ACHN (cell line): ENCODE results near the gene CBFB.
A peak's percentile ranks its signal among the peaks of the same experiment; 100 is the strongest.

Source experiments
- DNase-seq: peaks from one replicate; pipeline ENCODE4 v3.0.0-alpha.2; 2015
- in situ Hi-C: cut with HindIII; loops from 2 replicates; pipeline ENCODE4 v1.10.0; 2017; ENCODE audit warnings: low sequenced_read_pairs, low pct_ligation_motif_present, low pct_unique_long_range_greater_than_20kb

The CBFB gene

GRCh38 chr16:67082891-67083290 lies 53.9 kb downstream of the CBFB start:
- in situ Hi-C loops: no loop called here
- no peak for DNase-seq

GRCh38 chr16:67084345-67085028 lies 55.5 kb downstream of the CBFB start:
- in situ Hi-C loops: no loop called here
- no peak for DNase-seq

GRCh38 chr16:67086822-67087221 lies 57.9 kb downstream of the CBFB start:
- in situ Hi-C loops: no loop called here
- DNase-seq: no peak

- no peak for DNase-seq
- in situ Hi-C loops: no loop called here
These were observed 58.3 kb downstream of the CBFB start for GRCh38 chr16:67087291-67087690.

GRCh38 chr16:67087803-67088202 lies 58.9 kb downstream of the CBFB start:
- in situ Hi-C loops: no loop called here
- no peak for DNase-seq

GRCh38 chr16:67088551-67088950 lies 59.6 kb downstream of the CBFB start:
- no peak for DNase-seq
- in situ Hi-C loops: no loop called here

GRCh38 chr16:67089101-67089500 lies 60.2 kb downstream of the CBFB start:
- in situ Hi-C loops: no loop called here
- no peak for DNase-seq

- in situ Hi-C loops: no loop called here
- DNase-seq: no peak
These were observed 63.1 kb downstream of the CBFB start for GRCh38 chr16:67091906-67092566.

GRCh38 chr16:67093098-67093726 lies 64.3 kb downstream of the CBFB start:
- in situ Hi-C loops: no loop called here
- DNase-seq: no peak

- no peak for DNase-seq
- in situ Hi-C loops: no loop called here
These were observed 69.7 kb downstream of the CBFB start for GRCh38 chr16:67098599-67098998.

GRCh38 chr16:67100569-67101310 lies 71.8 kb downstream of the CBFB start:
- peak; percentile 58 for DNase-seq
- in situ Hi-C loops: no loop called here

GRCh38 chr16:67101311-67102082 lies 72.5 kb downstream of the CBFB start:
- DNase-seq: no peak

GRCh38 chr16:67104061-67104460 lies 75.1 kb downstream of the CBFB start:
- DNase-seq: peak; percentile 60
- in situ Hi-C loops: no loop called here

More at GRCh38 chr16:67101311-67102082, 72.5 kb downstream of the CBFB start:
- in situ Hi-C loops: no loop called here

GRCh38 chr16:67104845-67105244 lies 75.9 kb downstream of the CBFB start:
- in situ Hi-C loops: no loop called here

GRCh38 chr16:67105246-67105645 lies 76.3 kb downstream of the CBFB start:
- DNase-seq: no peak
- in situ Hi-C loops: no loop called here

More at GRCh38 chr16:67104845-67105244, 75.9 kb downstream of the CBFB start:
- no peak for DNase-seq

- in situ Hi-C loops: no loop called here
- DNase-seq: no peak
These were observed 76.9 kb downstream of the CBFB start for GRCh38 chr16:67105881-67106280.

GRCh38 chr16:67108489-67108888 lies 79.5 kb downstream of the CBFB start:
- no peak for DNase-seq
- in situ Hi-C loops: no loop called here

GRCh38 chr16:67108931-67109406 lies 80.0 kb downstream of the CBFB start:
- DNase-seq: no peak
- in situ Hi-C loops: no loop called here
